ENCODE measurements around the gene LINC00237.

LINC00237 gene

DNA sequence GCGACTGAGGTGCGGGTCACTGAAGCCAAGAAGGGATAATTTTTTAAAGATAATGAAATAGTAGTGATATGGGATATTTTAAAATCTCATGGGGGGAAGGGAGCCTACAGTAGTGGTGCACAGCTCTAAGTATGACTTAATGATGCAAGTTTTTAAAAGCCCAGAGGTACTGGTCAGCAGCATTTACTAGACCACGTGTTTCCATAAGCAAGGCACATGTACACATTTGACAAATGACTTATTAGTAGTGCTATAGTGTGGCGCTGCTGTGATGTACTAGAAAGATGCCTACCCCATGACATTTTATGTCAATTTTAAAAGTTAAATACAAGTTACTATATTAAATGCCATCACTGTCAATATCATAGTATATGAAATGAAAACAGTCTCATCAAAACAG is 7.5 kb upstream of the LINC00237 start:
- DNase-seq (ENCODE audit: insufficient read length, low spot score) (no peak), FAIRE-seq (no peak)
- TF ChIP-seq, protein P1, sequence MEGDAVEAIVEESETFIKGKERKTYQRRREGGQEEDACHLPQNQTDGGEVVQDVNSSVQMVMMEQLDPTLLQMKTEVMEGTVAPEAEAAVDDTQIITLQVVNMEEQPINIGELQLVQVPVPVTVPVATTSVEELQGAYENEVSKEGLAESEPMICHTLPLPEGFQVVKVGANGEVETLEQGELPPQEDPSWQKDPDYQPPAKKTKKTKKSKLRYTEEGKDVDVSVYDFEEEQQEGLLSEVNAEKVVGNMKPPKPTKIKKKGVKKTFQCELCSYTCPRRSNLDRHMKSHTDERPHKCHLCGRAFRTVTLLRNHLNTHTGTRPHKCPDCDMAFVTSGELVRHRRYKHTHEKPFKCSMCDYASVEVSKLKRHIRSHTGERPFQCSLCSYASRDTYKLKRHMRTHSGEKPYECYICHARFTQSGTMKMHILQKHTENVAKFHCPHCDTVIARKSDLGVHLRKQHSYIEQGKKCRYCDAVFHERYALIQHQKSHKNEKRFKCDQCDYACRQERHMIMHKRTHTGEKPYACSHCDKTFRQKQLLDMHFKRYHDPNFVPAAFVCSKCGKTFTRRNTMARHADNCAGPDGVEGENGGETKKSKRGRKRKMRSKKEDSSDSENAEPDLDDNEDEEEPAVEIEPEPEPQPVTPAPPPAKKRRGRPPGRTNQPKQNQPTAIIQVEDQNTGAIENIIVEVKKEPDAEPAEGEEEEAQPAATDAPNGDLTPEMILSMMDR (IDR thresholded peaks at IDR 0.05; ENCODE audit: insufficient read depth, missing control alignments) = no peak

GRCh38 chr20:21111416-21111815 is 5.3 kb upstream of the LINC00237 start:
- FAIRE-seq = no peak
- TF ChIP-seq, protein P1 (IDR thresholded peaks at IDR 0.05; ENCODE audit: insufficient read depth, missing control alignments) = no peak
- no peak for DNase-seq (ENCODE audit: insufficient read length, low spot score)

- FAIRE-seq (no peak), DNase-seq (ENCODE audit: insufficient read length, low spot score) (no peak)
- TF ChIP-seq, protein P1 (IDR thresholded peaks at IDR 0.05; ENCODE audit: insufficient read depth, missing control alignments) = no peak
Observed at GRCh38 chr20:21110811-21111210, 4.7 kb upstream of the LINC00237 start.

DNA sequence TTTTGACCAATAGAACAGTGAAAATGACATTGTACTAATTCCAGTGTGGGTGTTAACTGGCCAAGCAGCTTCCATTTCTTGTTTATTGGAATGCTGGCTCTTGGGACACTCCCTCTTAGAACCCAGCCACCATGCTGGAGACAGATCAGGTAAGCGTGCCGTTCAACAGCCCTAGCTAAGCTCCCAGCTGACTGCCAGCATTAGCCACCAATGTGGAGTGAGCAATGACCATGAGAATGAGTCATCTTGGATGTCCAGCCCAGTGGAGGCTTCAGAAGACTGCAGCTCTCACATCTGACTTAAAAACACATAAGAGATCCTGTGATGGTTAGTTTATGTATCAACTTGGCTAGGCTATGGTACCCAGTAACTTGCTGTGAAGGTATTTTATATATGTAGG is 3.0 kb upstream of the LINC00237 start:
- DNase-seq (ENCODE audit: insufficient read length, low spot score) (no peak), FAIRE-seq (no peak)
- TF ChIP-seq, protein P1 (IDR thresholded peaks at IDR 0.05; ENCODE audit: insufficient read depth, missing control alignments) = no peak

DNA sequence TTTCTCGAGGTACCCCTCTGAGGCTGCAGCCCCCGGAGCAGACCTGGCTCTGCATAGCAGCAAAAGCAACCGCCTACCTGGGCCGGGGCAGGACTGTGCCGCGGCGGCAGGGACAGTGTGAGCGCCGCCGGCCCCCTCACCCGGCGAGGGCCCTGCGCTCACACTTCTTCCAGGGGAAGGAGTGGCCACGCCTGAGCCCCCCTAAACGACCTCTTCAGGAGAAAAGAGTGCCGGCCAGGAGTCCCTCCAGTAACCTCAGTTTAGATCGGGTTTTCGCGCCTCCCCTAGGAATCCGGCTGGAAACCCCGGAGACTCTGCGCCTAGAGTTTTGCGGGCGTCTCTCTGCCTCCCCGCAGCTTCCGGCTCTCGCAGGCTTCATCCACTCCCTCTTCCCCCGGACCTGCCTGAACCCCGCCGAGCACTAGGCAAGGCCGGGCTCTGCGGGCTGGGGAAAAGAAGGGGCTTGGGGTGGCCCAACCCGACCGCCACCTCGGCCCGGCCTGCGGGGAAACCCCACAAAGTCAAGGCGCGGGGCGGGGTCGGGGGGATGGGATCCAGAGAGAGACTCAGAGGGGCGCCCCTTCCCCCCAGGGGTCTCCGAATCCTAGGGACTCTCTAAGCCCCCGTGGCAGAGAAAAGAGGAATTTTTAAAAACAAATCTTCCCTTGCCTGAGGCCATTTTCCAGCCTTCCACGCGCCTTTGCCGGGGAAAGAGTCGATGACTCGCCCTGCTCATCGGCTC is 558 bp downstream of the LINC00237 start:
- DNase-seq (ENCODE audit: insufficient read length, low spot score) (no peak), FAIRE-seq (no peak)
- TF ChIP-seq, protein P1 (IDR thresholded peaks at IDR 0.05; ENCODE audit: insufficient read depth, missing control alignments) = no peak

DNA sequence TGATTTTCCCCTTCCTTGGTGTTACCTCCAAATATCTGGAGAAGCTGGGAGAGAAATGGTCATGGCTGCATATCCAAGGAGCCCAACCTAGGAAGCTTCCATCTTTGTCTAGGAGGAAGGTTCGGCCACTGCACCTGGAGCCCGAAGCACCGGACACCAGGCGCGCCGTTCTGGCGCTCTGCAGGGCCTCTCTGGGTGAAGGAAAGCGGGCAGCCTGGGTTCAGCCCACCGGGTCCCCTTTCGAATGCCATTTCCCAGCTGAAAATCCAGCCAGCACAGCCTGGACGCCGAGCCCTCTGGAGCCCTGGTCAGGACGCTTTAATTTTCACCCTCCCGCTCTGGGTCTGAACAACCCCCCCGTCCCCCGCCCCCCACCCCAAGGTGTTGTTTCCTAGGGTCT is 1.2 kb downstream of the LINC00237 start:
- TF ChIP-seq, protein P1 (IDR thresholded peaks at IDR 0.05; ENCODE audit: insufficient read depth, missing control alignments) = no peak
- DNase-seq (ENCODE audit: insufficient read length, low spot score) = no peak
- FAIRE-seq = no peak

DNA sequence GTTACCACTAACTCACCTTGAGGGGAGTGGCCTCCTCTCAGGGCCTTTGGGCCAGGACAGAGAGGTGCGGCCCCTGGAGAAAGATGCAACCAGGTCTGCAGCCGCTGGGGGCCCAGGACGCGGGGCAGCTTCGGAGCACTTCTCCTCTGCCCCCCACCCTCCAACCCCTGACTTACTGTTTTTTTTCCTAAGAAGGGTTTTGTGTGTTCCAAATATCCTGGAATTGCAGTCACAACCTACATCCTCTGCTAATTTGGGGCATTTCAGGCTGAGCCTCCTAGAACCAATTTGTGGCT is 1.7 kb downstream of the LINC00237 start:
- FAIRE-seq (no peak), DNase-seq (ENCODE audit: insufficient read length, low spot score) (no peak)
- TF ChIP-seq, protein P1 (IDR thresholded peaks at IDR 0.05; ENCODE audit: insufficient read depth, missing control alignments) = no peak

Measured in D721Med (cell line).